Vagina (tissue), 2 donors: ENCODE measurements around the gene ZBTB40.

Experiments used
- POLR2A ChIP-seq, 2 donors: fragments of 450-650 bp; IDR thresholded peaks; one replicate each; pipeline ENCODE4 v1.6.1; 2017; ENCODE audit warnings: antibody characterized with exemption in 2 of 2, mild to moderate bottlenecking in 2 of 2, moderate library complexity in 2 of 2
- POLR2AphosphoS5 ChIP-seq, 2 donors: sonication (generic); formaldehyde crosslinking; IDR thresholded peaks; one replicate each; pipeline ENCODE4 v1.9.0; 2017; ENCODE audit warnings: antibody characterized with exemption in 2 of 2, mild to moderate bottlenecking in 2 of 2, low read depth in 1 of 2; ENCODE audit not compliant: insufficient read depth in 1 of 2
- TF ChIP-seq, protein P1 (sequence below), 3 experiments: fragments of 450-650 bp in 2 of 3; fragments of 200-600 bp in 1 of 3; sonication (generic) in 1 of 3; IDR thresholded peaks; one replicate each; pipeline ENCODE4 v1.5.1; 2017 to 2019; ENCODE audit warnings: antibody characterized with exemption in 3 of 3, mild to moderate bottlenecking in 2 of 3, moderate library complexity in 2 of 3

DNA sequence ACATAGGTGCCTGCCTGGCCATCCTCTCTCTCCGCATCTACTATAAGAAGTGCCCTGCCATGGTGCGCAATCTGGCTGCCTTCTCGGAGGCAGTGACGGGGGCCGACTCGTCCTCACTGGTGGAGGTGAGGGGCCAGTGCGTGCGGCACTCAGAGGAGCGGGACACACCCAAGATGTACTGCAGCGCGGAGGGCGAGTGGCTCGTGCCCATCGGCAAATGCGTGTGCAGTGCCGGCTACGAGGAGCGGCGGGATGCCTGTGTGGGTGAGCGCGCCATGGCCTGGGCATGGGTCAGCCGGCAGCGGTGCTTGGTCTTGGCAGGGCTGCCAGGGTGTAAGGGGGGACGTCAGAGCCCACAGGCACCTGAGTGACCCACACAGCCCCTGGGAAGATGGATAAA is 125.0 kb downstream of the ZBTB40 start:
- TF ChIP-seq, protein P1, sequence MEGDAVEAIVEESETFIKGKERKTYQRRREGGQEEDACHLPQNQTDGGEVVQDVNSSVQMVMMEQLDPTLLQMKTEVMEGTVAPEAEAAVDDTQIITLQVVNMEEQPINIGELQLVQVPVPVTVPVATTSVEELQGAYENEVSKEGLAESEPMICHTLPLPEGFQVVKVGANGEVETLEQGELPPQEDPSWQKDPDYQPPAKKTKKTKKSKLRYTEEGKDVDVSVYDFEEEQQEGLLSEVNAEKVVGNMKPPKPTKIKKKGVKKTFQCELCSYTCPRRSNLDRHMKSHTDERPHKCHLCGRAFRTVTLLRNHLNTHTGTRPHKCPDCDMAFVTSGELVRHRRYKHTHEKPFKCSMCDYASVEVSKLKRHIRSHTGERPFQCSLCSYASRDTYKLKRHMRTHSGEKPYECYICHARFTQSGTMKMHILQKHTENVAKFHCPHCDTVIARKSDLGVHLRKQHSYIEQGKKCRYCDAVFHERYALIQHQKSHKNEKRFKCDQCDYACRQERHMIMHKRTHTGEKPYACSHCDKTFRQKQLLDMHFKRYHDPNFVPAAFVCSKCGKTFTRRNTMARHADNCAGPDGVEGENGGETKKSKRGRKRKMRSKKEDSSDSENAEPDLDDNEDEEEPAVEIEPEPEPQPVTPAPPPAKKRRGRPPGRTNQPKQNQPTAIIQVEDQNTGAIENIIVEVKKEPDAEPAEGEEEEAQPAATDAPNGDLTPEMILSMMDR (IDR thresholded peaks at IDR 0.05) = no peak
- TF ChIP-seq POLR2A (IDR thresholded peaks at IDR 0.05) = no peak
- no peak for TF ChIP-seq POLR2AphosphoS5 (IDR thresholded peaks at IDR 0.05; ENCODE audit: insufficient read depth in 1 of 2, low read depth in 1 of 2)
